NCI-H146 (cell line): Measurements from ENCODE around the gene CBX5.
A peak's percentile ranks its signal among the peaks of the same experiment; 100 is the strongest.
"Not testable (repeated sequence)": the region's sequence is repeated elsewhere in the genome, so short reads cannot be mapped to it uniquely, and the experiment has no call there.

Experiments
- DNase-seq: peaks from one replicate; lab custom pipeline; 2025; lab: John Stamatoyannopoulos, UW

Gene CBX5

GRCh38 chr12:54197431-54197909 lies 82.5 kb downstream of the CBX5 start:
- DNase-seq = no peak

GRCh38 chr12:54197010-54197409 lies 82.9 kb downstream of the CBX5 start:
- no peak for DNase-seq

- no peak for DNase-seq
Observed at GRCh38 chr12:54196396-54196795, 83.5 kb downstream of the CBX5 start.

GRCh38 chr12:54195737-54196347 lies 84.1 kb downstream of the CBX5 start:
- DNase-seq = no peak

- no peak for DNase-seq
Observed at GRCh38 chr12:54195080-54195736, 84.7 kb downstream of the CBX5 start.

- DNase-seq = not testable (repeated sequence)
Observed at GRCh38 chr12:54194611-54195010, 85.3 kb downstream of the CBX5 start.

- DNase-seq = no peak
Observed at GRCh38 chr12:54193434-54193833, 86.5 kb downstream of the CBX5 start.

- peak; percentile 69 for DNase-seq
Observed at GRCh38 chr12:54191550-54192022, 88.3 kb downstream of the CBX5 start.

- DNase-seq = no peak
Observed at GRCh38 chr12:54191126-54191525, 88.8 kb downstream of the CBX5 start.

- DNase-seq = no peak
Observed at GRCh38 chr12:54189198-54189539, 90.8 kb downstream of the CBX5 start.

- DNase-seq = no peak
Observed at GRCh38 chr12:54187075-54187474, 92.8 kb downstream of the CBX5 start.

- DNase-seq = no peak
Observed at GRCh38 chr12:54185919-54186318, 94.0 kb downstream of the CBX5 start.

- DNase-seq = not testable (repeated sequence)
Observed at GRCh38 chr12:54185297-54185696, 94.6 kb downstream of the CBX5 start.

GRCh38 chr12:54184024-54184805 lies 95.7 kb downstream of the CBX5 start:
- no peak for DNase-seq

GRCh38 chr12:54182981-54183380 lies 96.9 kb downstream of the CBX5 start:
- no peak for DNase-seq

- no peak for DNase-seq
Observed at GRCh38 chr12:54182086-54182485, 97.8 kb downstream of the CBX5 start.
